Muscle of leg (tissue), 11 donors: ENCODE results near the gene TCF7. TPM values are rescaled to one million over a fixed set of nuclear protein-coding genes. Genes with fewer than 3 reads are reported as not detected.

ENCODE experiments used
- DNase-seq: peaks from one replicate; pipeline ENCODE4 v3.0.0; 2013
- H3K27ac ChIP-seq: one replicate; pipeline ENCODE4 v1.5.1; 2013; ENCODE audit warnings: mild to moderate bottlenecking, low read length, control low read depth
- H3K27me3 ChIP-seq: one replicate; pipeline ENCODE4 v1.6.1; 2013; ENCODE audit warnings: low read length; ENCODE audit not compliant: control insufficient read depth, insufficient read depth
- H3K36me3 ChIP-seq: one replicate; pipeline ENCODE4 v1.6.1; 2013; ENCODE audit warnings: low read length; ENCODE audit not compliant: control insufficient read depth, insufficient read depth
- H3K4me1 ChIP-seq: one replicate; pipeline ENCODE4 v1.6.1; 2013; ENCODE audit warnings: low read length; ENCODE audit not compliant: control insufficient read depth, insufficient read depth
- H3K4me3 ChIP-seq: one replicate; pipeline ENCODE4 v1.5.1; 2013; ENCODE audit warnings: low read length, control low read depth
- H3K9me3 ChIP-seq: replicated peaks from 2 replicates; pipeline ENCODE4 v1.6.1; 2013; ENCODE audit warnings: low read depth, low read length; ENCODE audit not compliant: control insufficient read depth
- WGBS: methylation state at CpG from one replicate; pipeline ENCODE4 v1.1.5; 2013; ENCODE audit warnings: missing lambda C conversion rate; ENCODE audit not compliant: insufficient coverage; 5-methylcytosine and 5-hydroxymethylcytosine counted together
- polyA plus RNA-seq, 8 donors: library from polyadenylated mRNA; unstranded; fragments of 120-200 nt; gene quantifications; one replicate each; pipeline versions ENCODE4 v1.2.1 to v1.2.3, GENCODE V29; 2013; ENCODE audit warnings: inconsistent platforms in 1 of 8, low replicate concordance in 1 of 8; ENCODE audit not compliant: insufficient read length in 8 of 8, insufficient read depth in 1 of 8
- total RNA-seq: library from RNA; stranded (reverse); fragments of 120-200 nt; gene quantifications from one replicate; pipeline ENCODE4 v1.2.4, GENCODE V29; 2013

Gene TCF7
- total and polyA plus RNA-seq, 9 donors, result 0.84 to 4.7 (median 2.0) TPM

DNA sequence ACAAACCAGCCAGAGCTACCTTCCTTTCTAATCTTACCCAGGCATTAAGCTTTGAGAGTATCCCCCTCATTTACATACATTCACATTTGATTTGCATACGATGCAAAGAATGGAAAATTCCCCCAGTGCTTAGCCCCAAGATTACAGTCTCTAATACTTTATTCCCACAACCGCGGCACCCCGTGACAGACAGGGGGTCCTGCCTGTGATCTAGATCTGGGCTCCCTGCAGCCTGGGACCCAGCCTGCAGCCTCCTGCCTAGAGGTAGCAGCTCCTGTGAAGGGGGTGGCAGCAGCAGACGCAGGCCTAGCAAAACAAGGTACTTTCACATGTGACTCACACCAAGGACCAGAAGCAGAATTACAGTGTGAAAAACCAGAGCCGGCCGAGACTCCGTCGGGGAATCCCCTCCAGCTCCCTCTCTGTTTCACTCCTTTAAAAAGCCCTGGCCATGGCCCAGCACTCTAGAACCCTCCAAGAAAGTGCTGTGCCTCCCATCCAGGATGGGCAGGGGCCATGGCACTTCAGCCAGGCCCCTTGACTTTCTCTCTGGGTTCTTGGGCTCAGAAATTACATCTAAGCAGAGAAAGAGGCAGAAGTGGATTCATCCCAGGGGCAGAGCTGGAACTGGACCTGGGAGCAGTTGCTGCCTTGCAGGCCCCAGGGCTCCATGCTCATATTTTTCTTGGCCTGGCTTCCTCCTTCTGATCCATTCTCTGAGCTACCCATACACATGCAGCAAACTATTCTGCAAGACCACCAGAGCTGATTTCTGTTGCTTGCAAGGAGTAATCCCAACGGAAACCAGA is 14.0 kb upstream of the TCF7 start:
- Histone ChIP-seq H3K27me3 (peaks cover 6% of the 10 kb centered on the region), H3K4me1 (peaks cover 31% of the 10 kb centered on the region), H3K36me3 (no peaks in the 10 kb centered on the region), H3K4me3 (no peak overlapping the region), H3K27ac (no peak overlapping the region), H3K9me3 (no peaks in the 10 kb centered on the region)
- WGBS, result 43% methylated on average over 5 of the region's 10 CpGs
- DNase-seq, result peak; percentile 56

DNA sequence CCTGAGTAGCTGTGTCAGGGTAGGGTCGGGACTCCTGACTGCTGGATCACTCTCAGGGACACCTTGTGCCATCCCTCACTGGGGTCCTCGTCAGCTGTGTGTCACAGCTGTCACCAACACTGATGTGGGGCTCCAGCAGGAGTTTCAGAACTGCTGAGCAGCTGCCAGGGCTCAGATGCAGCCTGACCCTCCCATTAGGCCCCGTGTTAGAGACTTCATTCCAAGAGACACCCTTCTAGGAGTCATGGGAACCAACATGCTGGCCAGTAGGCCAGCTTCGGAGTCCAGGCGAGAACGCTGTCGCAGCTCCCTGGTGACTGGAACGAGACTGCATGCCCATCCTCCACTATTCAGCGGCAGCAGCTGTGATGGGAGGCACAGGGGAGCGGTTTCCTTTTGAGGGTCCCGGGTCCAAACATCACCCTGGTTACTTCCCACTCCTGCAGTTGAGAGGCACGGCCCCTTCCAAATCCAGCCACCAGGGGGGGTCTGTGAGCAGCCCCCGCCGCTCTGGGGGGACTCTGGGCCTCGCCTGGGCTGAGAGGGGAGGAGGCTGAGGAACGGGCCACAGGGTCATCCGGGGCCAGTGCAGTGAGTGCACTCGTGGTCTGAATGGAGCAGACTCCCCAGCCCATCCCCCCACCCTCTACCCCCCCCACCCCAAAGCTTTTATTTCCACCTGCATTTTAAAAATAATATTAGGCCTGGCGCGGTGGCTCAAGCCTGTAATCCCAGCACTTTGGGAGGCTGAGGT is 12.6 kb upstream of the TCF7 start:
- Histone ChIP-seq H3K27me3 (peaks cover 6% of the 10 kb centered on the region), H3K4me3 (no peak overlapping the region), H3K9me3 (no peaks in the 10 kb centered on the region), H3K36me3 (no peaks in the 10 kb centered on the region), H3K4me1 (peaks cover 32% of the 10 kb centered on the region), H3K27ac (peak overlapping the region; percentile 29)
- DNase-seq, result peak; percentile 61
- 49% methylated on average over 8 of the region's 20 CpGs for WGBS

DNA sequence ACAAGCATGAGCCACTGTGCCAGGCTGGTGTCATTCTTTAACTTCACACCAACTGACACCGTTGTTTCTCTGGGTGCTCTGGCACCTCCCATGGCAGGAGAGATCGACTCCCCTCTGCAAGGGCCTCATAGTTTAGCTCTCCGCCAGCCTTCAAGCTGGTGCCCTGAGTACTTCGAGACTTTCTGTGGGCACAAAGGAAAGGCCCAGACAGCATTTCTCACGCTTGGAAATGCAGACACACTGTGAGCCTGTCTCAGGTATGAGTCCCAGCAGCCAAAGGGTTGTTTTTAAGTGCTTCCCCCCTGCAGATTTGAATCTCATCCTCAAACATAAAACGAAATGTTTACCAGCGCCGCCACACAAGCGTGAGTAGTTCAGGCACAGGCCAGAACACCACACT is 11.1 kb upstream of the TCF7 start:
- H3K36me3 ChIP-seq, result no peaks in the 10 kb centered on the region
- H3K4me3 ChIP-seq, result no peak overlapping the region
- H3K27me3 ChIP-seq, result peaks cover 6% of the 10 kb centered on the region
- no peaks in the 10 kb centered on the region for H3K9me3 ChIP-seq
- DNase-seq, result no peak
- H3K4me1 ChIP-seq, result peaks cover 38% of the 10 kb centered on the region
- H3K27ac ChIP-seq, result no peak overlapping the region
- WGBS, result 69% methylated on average over 5 of the region's 9 CpGs

DNA sequence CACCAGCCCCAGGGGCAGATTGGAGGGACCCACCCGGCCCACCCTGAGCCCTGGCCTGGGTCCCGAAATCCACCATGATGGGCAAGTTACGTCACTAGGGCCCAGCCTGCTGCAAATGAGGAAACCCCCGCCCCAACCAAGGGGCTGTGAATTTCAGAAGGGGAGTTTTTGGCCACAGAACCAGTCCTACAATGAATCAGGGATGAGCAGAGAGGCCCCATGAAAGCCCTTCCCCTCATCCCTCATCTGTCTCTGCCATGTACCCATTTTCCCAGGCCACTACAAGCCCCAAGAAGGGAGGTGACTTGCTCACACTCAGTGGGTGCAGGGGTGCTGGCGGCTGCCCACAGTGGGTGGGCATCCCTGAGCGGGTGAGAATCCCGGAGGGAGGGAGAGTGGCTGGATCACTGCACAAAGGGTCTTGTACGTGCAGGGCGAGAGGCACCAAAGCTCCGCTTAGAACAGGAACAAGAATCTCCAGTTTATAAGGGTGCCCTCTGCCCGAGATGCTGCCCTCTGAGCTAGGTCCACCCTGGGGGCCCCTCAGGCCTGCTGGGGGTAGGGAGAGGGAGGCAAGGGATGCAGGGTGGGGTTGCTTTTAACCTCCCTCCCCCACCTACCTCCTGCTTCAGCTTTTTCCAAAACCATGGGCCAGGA is 10.4 kb upstream of the TCF7 start:
- Histone ChIP-seq H3K9me3 (no peaks in the 10 kb centered on the region), H3K36me3 (no peaks in the 10 kb centered on the region), H3K4me3 (no peak overlapping the region), H3K4me1 (peaks cover 38% of the 10 kb centered on the region), H3K27me3 (peaks cover 6% of the 10 kb centered on the region), H3K27ac (no peak overlapping the region)
- WGBS, result 80% methylated on average over 7 of the region's 11 CpGs
- DNase-seq, result no peak

DNA sequence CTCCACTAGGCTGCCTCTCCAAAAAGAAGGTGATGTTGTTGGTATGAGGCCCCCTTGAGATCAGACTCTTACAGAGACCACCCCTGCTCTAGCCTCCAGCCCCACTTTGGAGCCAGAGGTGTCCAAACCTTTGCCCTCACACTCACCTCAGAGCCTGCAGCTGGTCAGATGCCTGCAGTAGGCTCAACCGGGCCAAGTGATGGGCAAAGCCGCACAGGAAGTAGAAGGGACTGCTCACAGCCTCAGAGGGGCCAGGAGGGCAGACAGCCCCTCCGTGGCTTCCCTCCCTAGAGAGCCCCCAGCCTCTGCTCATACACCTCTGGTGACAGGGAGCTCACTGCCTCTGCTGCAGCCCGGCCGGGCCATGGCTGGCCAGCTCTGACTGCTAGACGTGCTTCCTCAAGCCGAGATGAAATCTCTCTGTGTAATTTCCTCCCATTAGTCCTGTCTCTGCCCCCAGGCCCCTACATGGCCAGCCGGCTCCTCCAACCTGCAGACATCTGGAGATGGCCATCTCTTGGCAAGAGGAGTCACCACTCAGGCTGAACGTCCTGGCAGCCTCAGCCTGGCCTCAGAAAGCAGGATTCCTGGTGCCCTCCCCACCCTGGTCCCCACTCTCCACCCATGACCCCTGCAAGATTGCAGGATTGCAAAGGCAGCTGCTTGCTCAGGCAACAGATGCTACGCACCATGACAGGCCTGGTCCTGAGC is 7.3 kb upstream of the TCF7 start:
- Histone ChIP-seq H3K27me3 (peaks cover 23% of the 10 kb centered on the region), H3K27ac (peak overlapping the region; percentile 20), H3K4me1 (peaks cover 17% of the 10 kb centered on the region), H3K36me3 (no peaks in the 10 kb centered on the region), H3K4me3 (no peak overlapping the region), H3K9me3 (no peaks in the 10 kb centered on the region)
- 35% methylated on average over 10 of the region's 10 CpGs for WGBS
- no peak for DNase-seq

DNA sequence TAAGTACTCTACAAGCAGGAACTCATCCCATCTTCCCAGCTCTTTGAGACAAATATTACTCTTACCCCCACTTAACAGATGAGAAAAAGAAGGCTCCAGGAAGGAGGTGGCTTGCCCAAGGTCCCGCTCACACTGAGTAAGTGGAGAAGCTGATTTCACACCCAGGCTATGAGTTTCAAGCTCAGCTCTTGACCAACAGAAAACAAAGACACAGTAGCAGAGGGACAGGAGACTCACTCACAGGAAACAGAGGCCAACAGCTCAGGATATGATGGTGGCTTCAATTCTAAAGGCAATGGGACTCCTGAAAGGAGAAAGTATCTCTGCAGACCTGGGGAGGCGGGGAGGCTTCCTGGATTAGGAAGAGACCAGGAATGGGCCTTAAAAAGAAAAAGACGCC is 6.7 kb upstream of the TCF7 start:
- H3K9me3 ChIP-seq, result no peaks in the 10 kb centered on the region
- no peak for DNase-seq
- H3K36me3 ChIP-seq, result no peaks in the 10 kb centered on the region
- 73% methylated on average over 2 of the region's 3 CpGs for WGBS
- peaks cover 18% of the 10 kb centered on the region for H3K4me1 ChIP-seq
- H3K27me3 ChIP-seq, result peaks cover 28% of the 10 kb centered on the region
- no peak overlapping the region for H3K27ac ChIP-seq
- H3K4me3 ChIP-seq, result no peak overlapping the region

DNA sequence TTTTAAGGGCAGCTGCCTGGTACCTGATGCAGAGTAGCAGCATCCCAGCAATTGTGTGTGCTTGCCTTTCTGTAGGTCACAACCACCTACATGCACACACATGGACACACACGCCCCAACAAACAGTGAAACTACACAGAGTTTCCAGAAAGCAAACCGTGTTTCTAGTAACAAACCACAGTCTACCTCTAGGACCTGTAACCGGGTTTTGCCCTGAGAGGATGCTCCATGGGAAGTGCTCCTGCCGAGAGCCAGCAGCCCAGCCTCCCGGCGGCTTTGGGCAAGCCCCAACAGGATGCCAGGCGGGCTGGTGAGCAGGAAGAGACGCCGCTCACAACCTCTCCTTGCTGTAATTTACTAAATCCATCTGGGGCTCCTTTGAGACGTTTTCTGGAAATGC is 4.1 kb upstream of the TCF7 start:
- Histone ChIP-seq H3K27ac (no peak overlapping the region), H3K4me3 (no peak overlapping the region), H3K9me3 (no peaks in the 10 kb centered on the region), H3K27me3 (peaks cover 44% of the 10 kb centered on the region), H3K36me3 (no peaks in the 10 kb centered on the region), H3K4me1 (peaks cover 34% of the 10 kb centered on the region)
- 51% methylated on average over 7 of the region's 10 CpGs for WGBS
- DNase-seq, result no peak

DNA sequence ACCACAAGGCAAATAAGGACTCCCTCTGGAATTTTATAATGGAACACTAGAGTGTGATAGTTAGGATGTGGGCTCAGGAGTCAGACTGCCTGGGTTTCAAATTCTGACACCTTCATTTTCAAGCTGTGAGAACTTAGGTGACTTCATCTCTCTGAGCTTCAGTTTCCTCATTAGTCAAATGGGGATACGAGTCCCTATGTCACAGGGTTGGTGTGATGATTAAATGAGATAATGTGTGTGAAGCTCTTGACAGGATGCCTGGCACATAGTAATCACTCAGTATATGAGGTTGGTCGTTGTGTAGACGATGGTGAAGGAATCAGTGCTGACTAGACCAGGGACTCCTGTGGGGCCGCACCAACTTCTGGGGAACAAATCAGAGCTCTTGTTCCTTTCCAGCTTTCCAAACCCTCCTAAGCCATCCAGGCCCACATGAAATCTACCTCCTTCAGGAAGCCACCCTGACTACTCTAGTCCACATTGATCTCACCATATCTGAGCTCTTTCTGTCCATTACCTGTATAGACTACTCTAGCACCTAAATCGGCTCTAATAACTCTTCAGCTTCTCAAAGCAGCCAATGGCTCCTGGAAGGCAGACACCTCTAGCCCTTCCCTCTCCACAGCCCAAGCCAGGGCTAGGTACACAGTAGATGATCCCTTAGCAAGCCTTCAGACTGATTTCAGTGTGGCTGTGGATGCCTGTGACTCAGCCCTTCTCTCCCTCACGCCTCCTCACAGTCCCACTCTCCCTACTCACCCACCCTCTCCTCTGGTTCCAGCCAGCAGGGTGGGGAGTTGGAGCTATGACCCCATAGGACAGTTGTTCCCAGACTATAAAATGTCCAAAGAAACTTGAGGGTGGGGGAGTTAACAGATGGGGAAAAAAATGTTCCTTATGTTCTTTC is 2.5 kb upstream of the TCF7 start:
- Histone ChIP-seq H3K9me3 (no peaks in the 10 kb centered on the region), H3K4me3 (no peak overlapping the region), H3K27me3 (peaks cover 52% of the 10 kb centered on the region), H3K27ac (no peak overlapping the region), H3K4me1 (peaks cover 34% of the 10 kb centered on the region), H3K36me3 (no peaks in the 10 kb centered on the region)
- no peak for DNase-seq
- 93% methylated on average over 2 of the region's 6 CpGs for WGBS

DNA sequence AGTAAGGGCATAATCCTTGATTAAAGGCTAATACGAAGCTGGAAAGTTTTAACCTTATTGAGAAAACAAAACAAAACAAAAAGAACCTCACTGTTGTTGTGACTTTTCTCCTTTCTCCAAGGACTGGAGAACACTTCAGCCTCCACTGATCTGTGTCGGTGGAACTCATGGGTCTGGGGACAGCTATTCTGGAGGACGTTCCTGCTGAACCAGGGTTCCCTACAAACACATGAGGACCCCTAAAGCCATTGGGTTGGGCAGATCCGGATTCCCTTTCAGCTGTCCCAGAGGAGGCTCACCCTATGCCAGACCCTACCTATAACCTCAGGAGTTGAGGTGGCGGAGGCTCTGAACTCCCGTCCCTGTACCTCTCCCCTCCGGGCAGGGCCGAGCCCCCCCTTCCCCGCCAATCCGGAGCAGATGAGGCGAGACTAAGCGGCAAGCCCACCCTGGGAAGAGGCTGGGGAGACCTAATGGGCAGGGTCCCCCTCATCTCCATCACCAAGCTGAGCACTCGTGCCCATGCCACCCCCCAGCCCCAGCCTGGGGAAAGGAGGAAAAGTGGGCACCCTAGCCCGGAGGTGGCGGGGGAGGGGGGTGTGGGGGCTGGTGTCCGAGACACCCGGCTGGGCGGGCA is 1.6 kb upstream of the TCF7 start:
- H3K27me3 ChIP-seq, result peaks cover 56% of the 10 kb centered on the region
- no peaks in the 10 kb centered on the region for H3K36me3 ChIP-seq
- H3K4me1 ChIP-seq, result peaks cover 27% of the 10 kb centered on the region
- no peak for DNase-seq
- WGBS, result 35% methylated on average over 4 of the region's 18 CpGs
- no peak overlapping the region for H3K4me3 ChIP-seq
- H3K27ac ChIP-seq, result no peak overlapping the region
- no peaks in the 10 kb centered on the region for H3K9me3 ChIP-seq
